Mesothelial cell of epicardium (in vitro differentiated cells): ENCODE results near the gene PLPPR5. TPM values are rescaled to one million over a fixed set of nuclear protein-coding genes. Genes with fewer than 3 reads are reported as not detected.

Source experiments
- DNase-seq, 2 experiments: peaks; one replicate each; pipeline ENCODE4 v3.0.0; 2021; ENCODE audit warnings: low spot score in 2 of 2; ENCODE audit not compliant: unreplicated experiment in 2 of 2
- H3K27ac Mint-ChIP-seq: 2 replicates; pipeline ENCODE4 v1.8.0; 2021; ENCODE audit warnings: mixed read lengths
- H3K27me3 Mint-ChIP-seq: 2 replicates; pipeline ENCODE4 v1.8.0; 2021; ENCODE audit warnings: low read depth, mixed read lengths
- H3K36me3 Mint-ChIP-seq: 2 replicates; pipeline ENCODE4 v1.8.0; 2021; ENCODE audit warnings: mixed read lengths
- H3K4me1 Mint-ChIP-seq: 2 replicates; pipeline ENCODE4 v1.8.0; 2021; ENCODE audit warnings: mixed read lengths
- H3K4me3 Mint-ChIP-seq: 2 replicates; pipeline ENCODE4 v1.8.0; 2021; ENCODE audit warnings: mild to moderate bottlenecking, moderate library complexity, mixed read lengths
- H3K9me3 Mint-ChIP-seq: 2 replicates; pipeline ENCODE4 v1.8.0; 2021; ENCODE audit warnings: mixed read lengths
- CTCF ChIP-seq: fragments of 200-600 bp; sonication (generic); IDR thresholded peaks from one replicate; pipeline ENCODE4 v1.5.0; 2021; ENCODE audit warnings: antibody characterized with exemption; ENCODE audit not compliant: unreplicated experiment
- total RNA-seq: library from RNA; stranded (reverse); gene quantifications from 3 replicates; pipeline ENCODE4 v1.2.1, GENCODE V29; 2021

PLPPR5 gene
- total RNA-seq, 1 donor from 2014 or later: 0.11 TPM

GRCh38 chr1:99010679-99011078 is 6.0 kb upstream of the PLPPR5 start:
- Mint-ChIP-seq H3K27me3 (peaks cover 38% of the 10 kb centered on the region), H3K36me3 (no peaks in the 10 kb centered on the region), H3K4me1 (no peaks in the 10 kb centered on the region), H3K4me3 (no peak overlapping the region), H3K27ac (no peak overlapping the region), H3K9me3 (no peaks in the 10 kb centered on the region)
- DNase-seq: no peak
- no peak for TF ChIP-seq CTCF

DNA sequence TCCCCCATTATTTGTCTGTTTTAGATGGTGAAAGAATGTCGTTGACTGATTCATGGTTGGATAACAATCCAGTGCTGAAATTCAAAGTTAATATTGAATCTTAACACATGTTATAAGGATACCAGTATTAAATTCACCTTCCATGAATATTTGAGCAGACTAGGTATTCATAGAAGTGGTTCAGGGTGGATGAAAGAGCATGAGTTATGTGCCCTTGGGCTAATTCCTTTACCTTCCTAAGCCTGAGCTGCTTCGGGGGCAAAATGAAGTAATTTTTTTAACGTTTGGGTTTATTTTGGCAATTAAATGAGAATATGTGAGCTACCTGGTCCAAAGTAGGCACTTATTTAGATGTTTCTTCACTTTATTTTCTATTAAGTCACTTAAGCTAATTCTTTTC is 2.7 kb upstream of the PLPPR5 start:
- H3K27me3 Mint-ChIP-seq: peaks cover 67% of the 10 kb centered on the region
- no peak for TF ChIP-seq CTCF

DNA sequence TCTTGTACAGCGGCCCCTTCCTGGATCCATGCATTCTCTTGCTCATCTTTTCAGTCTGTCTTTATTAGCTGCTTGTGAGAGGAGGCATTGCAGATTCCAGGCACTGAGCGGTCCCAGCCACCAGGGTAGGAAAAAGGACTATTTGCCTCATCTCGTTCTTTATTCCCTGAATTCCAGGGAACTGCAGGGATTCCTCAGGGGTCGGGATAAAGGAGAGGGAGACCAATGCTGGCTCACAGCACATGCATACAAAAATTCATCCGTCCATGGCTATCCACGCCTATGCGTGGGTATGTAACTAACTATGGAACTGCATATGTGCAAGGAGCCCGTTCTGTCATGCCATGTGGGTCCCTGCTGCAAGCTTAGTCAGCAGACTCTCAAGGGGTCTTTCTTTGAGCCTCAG is 879 bp upstream of the PLPPR5 start:
- Mint-ChIP-seq H3K36me3 (no peaks in the 10 kb centered on the region), H3K27me3 (peaks cover 78% of the 10 kb centered on the region), H3K4me3 (peak overlapping the region; percentile 59), H3K4me1 (peaks cover 7% of the 10 kb centered on the region), H3K27ac (no peak overlapping the region), H3K9me3 (no peaks in the 10 kb centered on the region)
- DNase-seq: no peak
- no peak for TF ChIP-seq CTCF

More for the DNA sequence above, 2.7 kb upstream of the PLPPR5 start:
- Mint-ChIP-seq H3K36me3 (no peaks in the 10 kb centered on the region), H3K27ac (no peak overlapping the region), H3K9me3 (no peaks in the 10 kb centered on the region), H3K4me1 (peaks cover 7% of the 10 kb centered on the region), H3K4me3 (no peak overlapping the region)
- DNase-seq: no peak

DNA sequence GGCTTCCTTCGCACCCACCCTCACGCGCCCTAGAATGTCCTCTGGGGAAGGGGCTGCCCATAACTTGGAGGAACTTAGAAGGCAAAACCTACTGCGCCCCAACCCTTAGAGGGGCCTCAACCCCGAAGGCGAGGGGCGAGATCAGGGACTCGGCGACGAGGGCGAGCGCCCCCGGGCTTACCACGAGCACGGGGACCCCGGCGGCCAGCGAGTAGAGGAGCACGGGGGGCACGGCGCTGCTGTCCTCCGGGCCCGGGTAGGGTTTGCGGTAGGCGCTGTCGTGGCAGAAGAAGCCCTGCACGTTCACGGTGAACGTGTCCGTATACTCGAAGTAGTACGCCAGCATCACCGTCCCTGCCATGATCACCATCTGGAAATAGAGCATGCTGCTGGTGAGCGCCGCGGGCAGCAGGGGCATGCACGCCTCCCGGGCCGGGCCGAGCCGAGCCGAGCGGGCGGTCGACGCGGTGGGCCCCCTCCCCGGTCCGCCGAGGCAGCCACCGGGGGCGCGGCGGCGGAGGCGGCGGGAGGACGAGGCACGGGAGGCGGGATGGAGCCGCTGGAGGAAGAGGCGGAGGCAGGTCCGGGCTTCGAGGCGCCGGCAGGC is 304 bp downstream of the PLPPR5 start:
- peaks cover 87% of the 10 kb centered on the region for H3K27me3 Mint-ChIP-seq
- H3K4me3 Mint-ChIP-seq: peak overlapping the region; percentile 63
- H3K9me3 Mint-ChIP-seq: no peaks in the 10 kb centered on the region
- no peaks in the 10 kb centered on the region for H3K36me3 Mint-ChIP-seq
- H3K27ac Mint-ChIP-seq: no peak overlapping the region
- no peak for TF ChIP-seq CTCF
- H3K4me1 Mint-ChIP-seq: peaks cover 7% of the 10 kb centered on the region
- DNase-seq: peak; percentile 20 to 43

DNA sequence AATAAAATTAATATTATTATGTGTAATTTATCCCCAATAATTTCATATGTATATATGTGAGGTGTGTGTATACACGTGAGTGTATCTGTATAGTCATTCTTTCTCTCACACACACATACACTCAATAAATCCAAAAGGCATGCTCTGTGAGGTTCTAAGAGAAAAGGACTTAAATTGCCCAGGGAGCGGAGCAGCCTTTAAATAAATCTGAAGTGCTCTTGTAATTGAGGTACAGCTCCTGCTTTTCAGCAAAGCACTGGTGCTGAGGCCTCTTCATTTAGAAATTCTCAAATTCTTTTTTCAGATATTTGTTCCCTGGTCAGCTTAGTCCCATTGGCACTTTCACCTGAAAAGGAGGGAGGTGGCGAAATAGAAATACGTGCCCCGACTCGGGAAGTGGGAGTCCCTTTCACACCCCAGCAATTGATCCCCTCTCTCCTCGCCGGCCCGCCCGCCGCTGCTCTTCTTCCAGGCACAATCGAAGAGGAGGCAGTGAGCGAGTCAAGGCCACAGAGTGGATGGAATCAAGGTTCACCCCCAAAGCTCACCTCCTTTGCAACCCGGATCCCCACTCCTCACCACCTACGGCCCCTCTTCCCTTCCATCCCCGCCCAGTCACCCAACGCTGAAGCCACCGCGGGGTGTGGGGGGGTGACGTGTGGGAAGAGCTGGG is 944 bp downstream of the PLPPR5 start:
- H3K9me3 Mint-ChIP-seq: no peaks in the 10 kb centered on the region
- no peaks in the 10 kb centered on the region for H3K36me3 Mint-ChIP-seq
- TF ChIP-seq CTCF: no peak
- DNase-seq: no peak
- H3K27ac Mint-ChIP-seq: no peak overlapping the region
- H3K27me3 Mint-ChIP-seq: peaks cover 84% of the 10 kb centered on the region
- peak overlapping the region; percentile 63 for H3K4me3 Mint-ChIP-seq
- peaks cover 7% of the 10 kb centered on the region for H3K4me1 Mint-ChIP-seq
